WTC11 (cell line): ENCODE results near the gene RAB11FIP3.

Experiments
- CBFB ChIP-seq: sonication (generic); formaldehyde crosslinking; IDR thresholded peaks from 2 replicates; pipeline ENCODE4 v1.8.1; 2022; ENCODE audit warnings: mild to moderate bottlenecking, low read depth, missing genetic modification reagents
- CREB1 ChIP-seq: sonication (generic); formaldehyde crosslinking; IDR thresholded peaks from 2 replicates; pipeline ENCODE4 v1.8.0; 2023; ENCODE audit warnings: mild to moderate bottlenecking, missing genetic modification reagents
- CTCF ChIP-seq: fragments of 200-600 bp; IDR thresholded peaks from 2 replicates; pipeline ENCODE4 v1.8.0; 2022; ENCODE audit warnings: antibody characterized with exemption
- KAT7 ChIP-seq: sonication (generic); formaldehyde crosslinking; IDR thresholded peaks from 2 replicates; pipeline ENCODE4 v1.8.1; 2023; ENCODE audit warnings: missing genetic modification reagents, mild to moderate bottlenecking, borderline replicate concordance
- NR2C2 ChIP-seq: sonication (generic); formaldehyde crosslinking; IDR thresholded peaks from 2 replicates; pipeline ENCODE4 v1.8.0; 2022; ENCODE audit warnings: mild to moderate bottlenecking, missing genetic modification reagents
- PRRX2 ChIP-seq: fragments of 250-450 bp; sonication (Bioruptor Pico); IDR thresholded peaks from 2 replicates; pipeline ENCODE4 v1.8.0; 2021; ENCODE audit warnings: mild to moderate bottlenecking
- SP1 ChIP-seq: sonication (generic); formaldehyde crosslinking; conservative IDR thresholded peaks from 2 replicates; pipeline ENCODE4 v1.8.1; 2022; ENCODE audit warnings: missing genetic modification reagents
- ZBTB21 ChIP-seq: sonication (generic); formaldehyde crosslinking; IDR thresholded peaks from 2 replicates; pipeline ENCODE4 v1.8.1; 2023; ENCODE audit warnings: mild to moderate bottlenecking, missing genetic modification reagents, borderline replicate concordance
- ZNF416 ChIP-seq: fragments of 250-450 bp; sonication (Bioruptor Pico); IDR thresholded peaks from 2 replicates; pipeline ENCODE4 v1.9.0; 2021; ENCODE audit warnings: mild to moderate bottlenecking, inconsistent platforms
- TF ChIP-seq, protein P1 (sequence below): fragments of 250-450 bp; sonication (Bioruptor Pico); IDR thresholded peaks from 2 replicates; pipeline ENCODE4 v1.9.0; 2021; ENCODE audit warnings: moderate library complexity, mild to moderate bottlenecking, inconsistent platforms, borderline replicate concordance

GRCh38 chr16:508884-509736 is 83.7 kb downstream of the RAB11FIP3 start:
- no peak for TF ChIP-seq ZNF416 (CRISPR knock-in tag)
- TF ChIP-seq CTCF = no peak
- no peak for TF ChIP-seq ZBTB21
- TF ChIP-seq CREB1 = no peak
- TF ChIP-seq, protein P1, sequence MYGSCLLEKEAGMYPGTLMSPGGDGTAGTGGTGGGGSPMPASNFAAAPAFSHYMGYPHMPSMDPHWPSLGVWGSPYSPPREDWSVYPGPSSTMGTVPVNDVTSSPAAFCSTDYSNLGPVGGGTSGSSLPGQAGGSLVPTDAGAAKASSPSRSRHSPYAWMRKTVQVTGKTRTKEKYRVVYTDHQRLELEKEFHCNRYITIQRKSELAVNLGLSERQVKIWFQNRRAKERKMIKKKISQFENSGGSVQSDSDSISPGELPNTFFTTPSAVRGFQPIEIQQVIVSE (CRISPR knock-in tag) = no peak
- no peak for TF ChIP-seq CBFB (CRISPR knock-in tag)
- no peak for TF ChIP-seq PRRX2
- TF ChIP-seq SP1 (CRISPR knock-in tag) = no peak
- TF ChIP-seq NR2C2 (CRISPR knock-in tag) = no peak
- no peak for TF ChIP-seq KAT7 (CRISPR knock-in tag)
